ENCODE data around the gene RNF103. TPM values are rescaled to one million over a fixed set of nuclear protein-coding genes. Genes with fewer than 3 reads are reported as not detected.
"Not testable (repeated sequence)": the region's sequence is repeated elsewhere in the genome, so short reads cannot be mapped to it uniquely, and the experiment has no call there.

The RNF103 gene
- total RNA-seq (2014; rRNA removed; shearing (Covaris generic)) = 6.7 and 14.6 TPM in 2 replicates

GRCh38 chr2:86623494-86624266 is at the start of gene RNF103:
TSS of gene RNF103 (minus strand) at chr2:86623865. CDS start at chr2:86622886, 979 bp downstream.
- DNase-seq (ENCODE audit: low read depth) = peak; percentile 85

GRCh38 chr2:86673011-86673410 is 49.3 kb upstream of the RNF103 start:
- no peak for DNase-seq (ENCODE audit: low read depth)

- DNase-seq (ENCODE audit: low read depth) = no peak
Observed at GRCh38 chr2:86672027-86672545, 48.4 kb upstream of the RNF103 start.

GRCh38 chr2:86671337-86671981 is 47.8 kb upstream of the RNF103 start:
- peak; percentile 28 for DNase-seq (ENCODE audit: low read depth)

GRCh38 chr2:86669323-86669722 is 45.7 kb upstream of the RNF103 start:
- not testable (repeated sequence) for DNase-seq (ENCODE audit: low read depth)

GRCh38 chr2:86661333-86661732 is 37.7 kb upstream of the RNF103 start:
- DNase-seq (ENCODE audit: low read depth) = no peak

- DNase-seq (ENCODE audit: low read depth) = no peak
Observed at GRCh38 chr2:86650188-86650587, 26.5 kb upstream of the RNF103 start.

- no peak for DNase-seq (ENCODE audit: low read depth)
Observed at GRCh38 chr2:86649119-86649947, 25.7 kb upstream of the RNF103 start.

GRCh38 chr2:86648681-86649080 is 25.0 kb upstream of the RNF103 start:
- no peak for DNase-seq (ENCODE audit: low read depth)

GRCh38 chr2:86646865-86647264 is 23.2 kb upstream of the RNF103 start:
- no peak for DNase-seq (ENCODE audit: low read depth)

GRCh38 chr2:86646329-86646728 is 22.7 kb upstream of the RNF103 start:
- no peak for DNase-seq (ENCODE audit: low read depth)

- DNase-seq (ENCODE audit: low read depth) = no peak
Observed at GRCh38 chr2:86645752-86646151, 22.1 kb upstream of the RNF103 start.

GRCh38 chr2:86638712-86639111 is 15.0 kb upstream of the RNF103 start:
- no peak for DNase-seq (ENCODE audit: low read depth)

GRCh38 chr2:86636842-86637241 is 13.2 kb upstream of the RNF103 start:
- no peak for DNase-seq (ENCODE audit: low read depth)

GRCh38 chr2:86634352-86634751 is 10.7 kb upstream of the RNF103 start:
- no peak for DNase-seq (ENCODE audit: low read depth)

GRCh38 chr2:86633155-86633651 is 9.5 kb upstream of the RNF103 start:
- no peak for DNase-seq (ENCODE audit: low read depth)

- DNase-seq (ENCODE audit: low read depth) = peak; percentile 9
Observed at GRCh38 chr2:86632672-86633071, 9.0 kb upstream of the RNF103 start.

GRCh38 chr2:86631846-86632485 is 8.3 kb upstream of the RNF103 start:
- peak; percentile 46 for DNase-seq (ENCODE audit: low read depth)

GRCh38 chr2:86628091-86628522 is 4.4 kb upstream of the RNF103 start:
- DNase-seq (ENCODE audit: low read depth) = no peak

GRCh38 chr2:86627550-86627949 is 3.9 kb upstream of the RNF103 start:
- DNase-seq (ENCODE audit: low read depth) = no peak

GRCh38 chr2:86625096-86625495 is 1.4 kb upstream of the RNF103 start:
- no peak for DNase-seq (ENCODE audit: low read depth)

- no peak for DNase-seq (ENCODE audit: low read depth)
Observed at GRCh38 chr2:86624267-86624547, 542 bp upstream of the RNF103 start.
